Superior temporal gyrus (tissue), 1 donor: ENCODE results near the gene HIGD2A.
A peak's percentile ranks its signal among the peaks of the same experiment; 100 is the strongest.

Source experiments
- DNase-seq: peaks from one replicate; pipeline ENCODE4 v3.0.0-alpha.2; 2016; ENCODE audit errors: extremely low spot score

Gene HIGD2A, protein sequence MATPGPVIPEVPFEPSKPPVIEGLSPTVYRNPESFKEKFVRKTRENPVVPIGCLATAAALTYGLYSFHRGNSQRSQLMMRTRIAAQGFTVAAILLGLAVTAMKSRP

GRCh38 chr5:176388444-176389134 is at the start of gene HIGD2A, which contains the start of gene NOP16:
Gene HIGD2A, plus strand, starts transcription at chr5:176388751. Its CDS starts 69 bp downstream, at chr5:176388820.
Gene NOP16, minus strand, starts transcription at chr5:176388598. Its CDS starts 59 bp downstream, at chr5:176388539.
- DNase-seq, result peak; percentile 100

- no peak for DNase-seq
Measured at GRCh38 chr5:176339304-176339703, 49.2 kb upstream of the HIGD2A start.

DNA sequence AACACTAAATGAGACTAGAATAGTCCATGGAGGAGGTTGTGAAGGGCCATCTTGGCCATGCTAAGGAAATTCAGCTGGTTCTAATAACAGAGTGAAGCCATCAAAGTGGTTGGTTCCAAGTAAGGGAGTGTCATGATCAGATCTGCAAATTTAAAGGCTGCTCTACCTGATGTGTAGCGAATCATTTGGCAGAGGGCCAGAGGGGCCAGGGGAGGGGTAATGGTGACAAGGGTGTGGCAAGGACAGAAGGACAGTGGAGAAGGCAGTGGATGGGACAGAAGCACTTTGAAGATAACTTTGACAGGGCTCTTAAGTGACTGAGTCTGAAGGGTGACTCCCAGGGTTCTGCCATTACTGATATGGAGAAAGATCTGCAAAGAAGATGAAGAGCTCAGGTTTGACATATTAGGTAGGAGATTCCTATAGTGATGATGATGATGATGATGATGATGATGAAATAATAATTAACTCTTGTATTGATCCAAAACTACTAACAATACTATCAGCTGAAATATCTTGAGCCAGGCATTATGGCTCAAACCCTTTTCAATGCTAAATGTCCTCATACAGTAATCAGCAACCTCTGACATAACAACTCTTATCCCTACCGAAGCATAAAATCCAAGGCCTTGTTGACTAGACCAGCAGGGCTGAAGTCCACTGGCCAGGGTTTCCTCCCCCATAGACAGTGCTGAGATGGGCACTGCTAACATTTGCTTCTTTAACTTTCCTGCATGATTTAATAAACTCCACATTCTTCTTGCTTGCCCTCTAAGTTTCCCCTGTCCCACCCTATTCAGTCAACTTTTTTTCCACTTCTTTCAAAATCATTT is 47.0 kb upstream of the HIGD2A start:
- no peak for DNase-seq

- no peak for DNase-seq
Measured at GRCh38 chr5:176342158-176342483, 46.4 kb upstream of the HIGD2A start.

DNA sequence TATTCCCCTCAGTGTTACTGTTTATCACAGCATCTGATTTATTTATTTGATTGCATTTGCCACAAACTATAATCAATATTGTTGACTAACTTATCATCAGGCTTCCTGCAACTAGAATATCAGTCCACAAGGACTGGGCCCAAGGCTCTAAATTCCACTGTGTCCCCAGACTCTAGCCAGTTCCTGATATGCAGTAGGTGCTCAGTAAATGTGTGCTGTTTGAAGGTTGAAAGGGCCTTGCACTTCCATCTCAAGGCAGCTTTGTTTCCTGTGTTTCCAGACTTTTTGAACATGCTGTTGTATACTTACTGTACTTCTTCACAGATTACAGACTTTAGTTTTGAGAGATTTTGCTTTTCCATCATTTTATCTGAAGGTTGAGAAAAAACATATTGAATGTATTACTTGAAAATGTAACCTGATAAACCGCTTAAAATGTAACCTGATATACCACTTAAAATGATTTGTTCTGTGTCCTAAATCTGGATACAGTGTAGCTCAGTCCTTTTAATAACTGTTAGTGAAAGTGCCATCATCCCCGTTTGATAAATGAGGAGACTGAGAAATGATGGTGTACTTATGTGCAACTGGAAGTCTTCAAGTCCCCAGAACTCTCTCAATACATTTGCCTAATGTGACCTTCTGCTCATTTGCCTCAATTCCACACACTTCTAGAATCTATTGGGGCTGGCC is 45.6 kb upstream of the HIGD2A start:
- DNase-seq, result no peak

- no peak for DNase-seq
Measured at GRCh38 chr5:176350416-176350815, 38.1 kb upstream of the HIGD2A start.

- no peak for DNase-seq
Measured at GRCh38 chr5:176352116-176352878, 36.3 kb upstream of the HIGD2A start.

DNA sequence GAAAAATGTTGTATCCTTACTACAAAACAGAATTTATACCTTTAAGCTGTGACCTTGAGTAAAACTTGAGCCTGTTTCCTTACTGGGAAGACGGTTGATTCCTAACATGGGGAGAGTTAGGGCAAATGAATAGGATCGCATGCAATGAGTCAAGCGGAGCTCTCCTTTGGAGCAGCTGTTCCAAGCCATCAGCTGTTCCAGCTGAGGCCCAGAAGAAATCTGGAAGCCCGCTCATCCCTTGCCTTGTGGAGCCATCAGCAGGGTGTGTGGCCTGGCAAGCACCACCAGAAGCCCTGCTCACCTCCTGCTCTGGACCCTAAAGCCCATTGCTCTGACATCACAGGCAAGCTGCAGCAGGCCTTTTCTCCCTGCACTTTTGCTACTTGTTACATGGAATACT is 35.0 kb upstream of the HIGD2A start:
- no peak for DNase-seq

DNA sequence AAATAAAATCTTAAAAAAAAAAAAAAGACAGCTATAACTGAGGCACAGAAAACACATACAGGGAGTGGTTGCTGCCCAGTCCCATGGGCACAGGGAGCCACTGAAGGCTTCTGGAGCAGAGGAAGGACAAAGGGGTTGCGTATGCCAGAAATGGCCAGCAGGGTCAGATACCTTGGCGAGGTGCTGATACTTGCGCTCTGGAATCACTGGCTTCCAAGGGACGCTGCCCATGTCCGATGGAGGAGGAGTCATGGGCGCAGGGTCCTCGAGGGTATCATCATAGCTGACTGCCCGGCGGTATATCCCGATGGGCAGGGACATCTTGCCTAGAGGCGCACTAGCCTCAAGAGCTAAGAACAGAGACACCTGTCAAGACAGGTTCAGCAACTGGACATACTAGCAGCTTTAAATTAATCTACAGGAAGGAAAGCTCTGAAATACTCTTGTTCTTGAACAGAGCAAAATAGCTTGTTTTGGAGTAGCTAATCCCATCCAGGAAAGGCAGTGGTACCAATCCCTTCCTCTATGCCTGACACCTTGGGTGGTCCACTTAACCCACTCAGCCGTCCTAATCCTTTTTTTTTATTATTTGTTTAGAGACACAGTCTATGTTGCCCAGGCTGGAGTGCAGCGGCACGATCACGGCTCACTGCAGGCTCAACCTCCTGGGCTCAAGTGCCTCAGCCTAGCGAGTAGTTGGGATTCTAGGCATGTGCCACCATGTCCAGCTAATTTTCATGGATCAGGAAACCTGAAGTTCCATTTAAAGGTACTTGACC is 33.0 kb upstream of the HIGD2A start:
- no peak for DNase-seq

GRCh38 chr5:176356179-176356566 is 32.4 kb upstream of the HIGD2A start:
- no peak for DNase-seq

DNA sequence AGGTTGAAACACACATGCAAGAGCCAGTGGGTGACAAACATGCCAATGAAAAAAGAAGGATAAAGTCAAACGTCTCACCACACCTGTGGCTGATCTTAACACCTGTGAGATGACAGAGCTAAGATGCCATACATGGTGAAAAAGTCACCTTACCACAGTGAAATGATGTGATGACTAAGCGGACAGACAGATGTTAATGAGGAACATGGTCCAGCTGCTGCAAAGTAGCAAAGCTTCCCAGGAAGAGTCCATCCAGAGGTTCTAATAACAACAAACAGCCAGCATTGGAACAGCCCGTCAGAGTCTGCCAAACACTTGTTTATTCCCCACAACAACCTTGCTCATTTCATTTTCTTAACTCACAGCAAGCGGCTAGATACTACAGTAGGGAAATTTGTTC is 28.9 kb upstream of the HIGD2A start:
- DNase-seq, result no peak

GRCh38 chr5:176360894-176361436 is 27.6 kb upstream of the HIGD2A start:
- no peak for DNase-seq

DNA sequence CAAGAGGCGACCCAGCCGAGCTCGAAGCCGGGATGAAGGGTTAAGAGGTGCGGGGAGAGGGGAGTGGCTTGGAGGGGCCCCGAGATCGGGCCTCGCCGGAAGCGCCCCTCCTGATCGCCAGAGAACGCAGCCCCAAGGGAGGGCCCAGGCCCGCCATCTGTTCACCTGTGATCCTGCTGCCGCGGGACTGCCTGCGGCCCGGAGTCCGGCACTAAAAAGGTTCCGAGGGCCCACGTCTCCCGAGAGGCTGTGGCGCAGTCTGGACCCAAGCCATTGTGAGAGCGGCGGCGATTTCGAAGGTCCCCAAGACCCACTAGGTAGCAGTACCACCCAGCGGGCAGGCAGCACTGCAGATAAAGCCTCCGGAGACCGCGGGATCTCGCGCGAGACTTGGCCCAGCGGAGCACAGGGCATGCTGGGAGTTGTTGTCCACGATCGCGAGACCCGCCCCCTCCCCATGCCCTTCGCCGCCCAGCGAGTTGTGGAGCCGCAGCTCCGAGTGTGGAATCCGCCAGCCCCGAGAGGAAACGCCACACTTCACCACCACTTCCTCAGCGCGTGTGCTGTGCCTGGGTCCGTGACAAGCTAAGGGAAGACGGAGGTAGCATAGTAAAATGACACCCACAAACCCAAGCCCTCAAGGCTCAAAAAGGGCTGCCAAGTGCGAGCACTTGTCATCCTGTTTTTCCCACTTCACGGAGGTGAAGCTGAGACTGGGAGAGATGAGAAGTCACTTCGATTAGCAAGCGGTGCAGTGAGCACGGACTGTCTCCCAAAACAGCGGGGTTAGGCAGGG is 26.9 kb upstream of the HIGD2A start, which contains the start of gene KIAA1191:
KIAA1191 (minus strand) TSS at position 328 of the 796 bp plus-strand sequence. CDS start 2,256 bp downstream, outside the sequence.
- peak; percentile 92 for DNase-seq

GRCh38 chr5:176362233-176362490 is 26.4 kb upstream of the HIGD2A start:
- no peak for DNase-seq

DNA sequence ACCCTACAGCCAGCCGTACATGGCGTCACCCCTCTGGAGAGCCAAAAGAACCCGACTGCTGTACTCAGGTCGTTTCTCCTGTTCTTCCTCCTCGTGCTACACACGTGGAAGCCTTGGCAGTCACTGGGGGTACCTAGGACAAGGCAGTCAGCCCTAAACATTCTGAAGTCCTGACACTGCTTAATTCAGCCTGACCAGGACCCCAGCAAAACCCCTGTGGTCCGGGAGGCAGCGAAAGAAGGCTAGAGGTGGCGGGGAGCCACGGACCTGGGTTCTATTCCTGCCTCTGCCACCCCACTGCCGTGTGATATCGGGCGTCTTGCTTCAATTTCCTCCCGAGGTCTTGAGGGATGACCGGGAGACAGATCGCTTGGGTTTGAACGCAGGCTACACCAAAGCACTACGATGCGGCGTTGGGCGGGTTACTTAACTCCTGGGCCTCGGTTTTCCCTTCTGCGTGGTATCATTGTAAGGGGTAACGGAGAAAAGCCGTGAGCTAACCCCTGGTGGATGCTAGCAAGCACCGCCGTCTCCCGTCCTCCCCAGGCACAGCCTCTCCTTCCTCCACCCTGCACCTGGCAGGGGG is 23.7 kb upstream of the HIGD2A start:
- DNase-seq, result no peak

DNA sequence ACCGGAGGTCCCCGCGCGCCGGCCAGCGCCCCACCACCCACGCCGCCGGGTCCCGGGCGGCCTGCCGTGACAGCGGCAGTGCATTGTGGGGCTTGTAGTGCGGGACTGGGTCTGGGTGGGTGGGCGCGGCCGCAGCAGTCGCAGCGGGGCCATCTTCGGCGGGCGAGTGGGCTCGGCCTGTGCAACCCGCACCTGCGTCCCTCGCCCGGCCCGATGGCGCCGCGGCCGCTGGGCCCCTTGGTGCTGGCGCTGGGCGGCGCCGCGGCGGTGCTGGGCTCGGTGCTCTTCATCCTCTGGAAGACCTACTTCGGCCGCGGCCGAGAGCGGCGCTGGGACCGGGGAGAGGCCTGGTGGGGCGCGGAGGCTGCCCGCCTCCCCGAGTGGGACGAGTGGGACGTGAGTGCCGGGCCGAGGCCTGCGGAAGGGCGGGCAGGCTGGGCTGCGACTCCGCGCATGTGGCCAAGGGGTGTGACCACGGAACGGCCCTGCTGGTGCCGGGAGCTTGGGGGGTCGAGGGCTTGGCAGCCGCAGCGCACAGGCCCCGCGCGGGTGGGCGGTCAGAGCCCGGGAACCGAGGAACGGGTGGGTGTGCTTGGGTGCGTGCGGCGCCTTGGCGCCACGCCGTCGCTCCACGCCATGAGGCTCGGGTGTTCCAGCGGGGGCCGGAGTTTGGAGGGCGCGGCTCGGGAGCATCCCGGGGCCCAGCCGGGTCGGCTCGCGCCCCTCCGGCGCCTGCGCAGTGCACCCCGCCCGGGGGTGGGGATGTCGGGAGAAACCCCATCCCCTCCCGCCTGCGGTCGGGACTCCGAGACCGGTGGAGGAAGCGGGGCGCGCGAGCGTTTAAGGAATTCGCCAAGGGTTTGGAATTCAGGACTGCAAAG is 23.0 kb upstream of the HIGD2A start, which contains the start of gene ARL10:
ARL10 (plus strand) TSS at position 137 of the 881 bp plus-strand sequence; CDS start at position 214, 77 bp downstream.
- peak; percentile 48 for DNase-seq

- DNase-seq, result no peak
Measured at GRCh38 chr5:176366232-176366894, 22.2 kb upstream of the HIGD2A start.

DNA sequence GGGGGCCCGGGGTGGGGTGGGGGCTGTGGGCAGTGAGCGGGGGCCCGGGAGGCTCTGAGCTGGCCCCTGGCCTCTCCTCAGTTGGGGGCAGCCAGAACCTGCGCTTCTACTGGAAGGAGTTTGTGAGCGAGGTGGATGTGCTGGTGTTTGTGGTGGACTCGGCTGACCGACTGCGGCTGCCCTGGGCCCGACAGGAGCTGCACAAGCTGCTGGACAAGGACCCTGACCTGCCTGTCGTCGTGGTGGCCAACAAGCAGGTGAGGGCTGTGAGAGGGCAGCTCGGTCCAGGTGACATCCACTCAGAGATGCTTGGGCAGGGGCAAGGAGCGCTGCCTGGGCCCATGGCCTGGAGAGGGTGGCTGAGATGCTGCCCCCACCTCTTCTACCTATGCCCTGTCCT is 19.8 kb upstream of the HIGD2A start:
- no peak for DNase-seq
